H1 (cell line): Measurements from ENCODE around the gene SPIB. TPM values are rescaled to one million over a fixed set of nuclear protein-coding genes. Genes with fewer than 3 reads are reported as not detected.

Experiments used
- CTCF ChIA-PET: fragments of 300-600 bp; sonication (Branson Sonifier 250); formaldehyde crosslinking; loops from one replicate; lab custom pipeline; 2021; ENCODE audit not compliant: partially characterized antibody; lab: Charles Lee
- POLR2A ChIA-PET: fragments of 300-600 bp; sonication (Branson Sonifier 250); formaldehyde crosslinking; loops from one replicate; lab custom pipeline; 2021; ENCODE audit warnings: inconsistent platforms; ENCODE audit not compliant: partially characterized antibody; lab: Charles Lee
- DNase-seq, 2 experiments: peaks; one replicate each; pipeline versions ENCODE4 v3.0.0 to v3.0.0-alpha.2; 2010 to 2022; ENCODE audit warnings: low spot score in 2 of 2, low read depth in 1 of 2, mixed read lengths in 1 of 2
- FAIRE-seq: peaks from 2 replicates; lab custom pipeline; 2011; peaks lifted over from hg19 to GRCh38; lab: Jason Lieb, UNC
- H2AFZ ChIP-seq: 2 replicates; pipeline ENCODE4 v1.8.1; 2012; ENCODE audit warnings: low read length, inconsistent platforms
- H2AK5ac ChIP-seq: 2 replicates; pipeline ENCODE4 v1.6.1; 2013; ENCODE audit warnings: low read depth, low read length
- H2BK120ac ChIP-seq: replicated peaks from 2 replicates; pipeline ENCODE3; 2013; ENCODE audit warnings: low read depth, low read length, inconsistent platforms
- H2BK12ac ChIP-seq: 2 replicates; pipeline ENCODE4 v1.6.1; 2013; ENCODE audit warnings: low read depth, low read length
- H2BK15ac ChIP-seq: 2 replicates; pipeline ENCODE4 v1.6.1; 2013; ENCODE audit warnings: low read length
- H2BK20ac ChIP-seq: 2 replicates; pipeline ENCODE4 v1.6.1; 2013; ENCODE audit warnings: low read length
- H2BK5ac ChIP-seq: 2 replicates; pipeline ENCODE4 v1.6.1; 2013; ENCODE audit warnings: low read depth, low read length
- H3K14ac ChIP-seq: 2 replicates; pipeline ENCODE4 v1.6.1; 2013; ENCODE audit warnings: inconsistent platforms; ENCODE audit not compliant: insufficient read length
- H3K18ac ChIP-seq: 2 replicates; pipeline ENCODE4 v1.6.1; 2013; ENCODE audit warnings: low read length; ENCODE audit errors: extremely low read depth
- H3K23ac ChIP-seq: 2 replicates; pipeline ENCODE4 v1.6.1; 2013; ENCODE audit warnings: inconsistent platforms; ENCODE audit not compliant: insufficient read length
- H3K23me2 ChIP-seq: 2 replicates; pipeline ENCODE4 v1.6.1; 2013; ENCODE audit warnings: low read depth, low read length
- H3K27ac ChIP-seq: 2 replicates; pipeline ENCODE4 v1.6.1; 2011; ENCODE audit warnings: low read depth, low read length, inconsistent platforms
- H3K27me3 ChIP-seq, 4 experiments: replicated peaks in 1 of 4; 1 replicate in 1 of 4; 2 replicates in 3 of 4; pipeline versions ENCODE4 v1.6.1 to v1.8.1; 2011 to 2013; ENCODE audit warnings: low read length in 3 of 4, mild to moderate bottlenecking in 3 of 4, inconsistent platforms in 2 of 4, mixed read lengths in 2 of 4, moderate library complexity in 1 of 4; ENCODE audit not compliant: control insufficient read depth in 3 of 4, insufficient read depth in 3 of 4; ENCODE audit errors: extremely low read depth in 1 of 4
- H3K36me3 ChIP-seq, 4 experiments: 2 replicates each; pipeline versions ENCODE4 v1.6.1 to v1.8.1; 2011 to 2013; ENCODE audit warnings: mild to moderate bottlenecking in 4 of 4, low read length in 3 of 4, moderate library complexity in 2 of 4, control low read depth in 1 of 4, inconsistent platforms in 1 of 4; ENCODE audit not compliant: insufficient read depth in 4 of 4, control insufficient read depth in 2 of 4
- H3K4ac ChIP-seq: replicated peaks from 2 replicates; pipeline ENCODE3; 2013; ENCODE audit warnings: low read length, low read depth, mixed read lengths, inconsistent platforms; ENCODE audit not compliant: insufficient read length
- H3K4me1 ChIP-seq, 4 experiments: replicated peaks in 1 of 4; 1 replicate in 1 of 4; 2 replicates in 3 of 4; pipeline versions ENCODE4 v1.6.1 to v1.8.1; 2011 to 2013; ENCODE audit warnings: low read length in 3 of 4, inconsistent platforms in 2 of 4, mixed read lengths in 1 of 4; ENCODE audit not compliant: insufficient read depth in 4 of 4, control insufficient read depth in 3 of 4
- H3K4me2 ChIP-seq, 2 experiments: 2 replicates each; pipeline versions ENCODE4 v1.6.1 to v1.8.1; 2011 to 2013; ENCODE audit warnings: low read depth in 2 of 2, low read length in 2 of 2, control low read depth in 1 of 2, inconsistent platforms in 1 of 2, mild to moderate bottlenecking in 1 of 2; ENCODE audit not compliant: insufficient read depth in 1 of 2
- H3K4me3 ChIP-seq, 4 experiments: fragments of 200-600, 300-600 bp in 1 of 4; sonication (generic), shearing (Covaris generic), sonication (Bioruptor Twin) in 1 of 4; 2 replicates each; pipeline versions ENCODE4 v1.5.1 to v1.8.1; 2011 to 2016; ENCODE audit warnings: low read length in 4 of 4, low read depth in 3 of 4, control low read depth in 2 of 4, inconsistent platforms in 2 of 4, mild to moderate bottlenecking in 2 of 4, mixed read lengths in 1 of 4, moderate library complexity in 1 of 4; ENCODE audit not compliant: insufficient read depth in 2 of 4; ENCODE audit errors: extremely low read depth in 1 of 4
- H3K56ac ChIP-seq: replicated peaks from 2 replicates; pipeline ENCODE3; 2013; ENCODE audit warnings: low read depth, mild to moderate bottlenecking, mixed read lengths, low read length, inconsistent platforms; ENCODE audit not compliant: insufficient read length
- H3K79me1 ChIP-seq: 2 replicates; pipeline ENCODE4 v1.6.1; 2013; ENCODE audit warnings: low read depth, low read length, control low read depth
- H3K79me2 ChIP-seq, 2 experiments: 2 replicates each; pipeline versions ENCODE4 v1.6.1 to v1.8.1; 2012 to 2013; ENCODE audit warnings: low read length in 2 of 2, mild to moderate bottlenecking in 2 of 2, inconsistent platforms in 1 of 2; ENCODE audit not compliant: insufficient read depth in 2 of 2, control insufficient read depth in 1 of 2
- H3K9ac ChIP-seq, 4 experiments: replicated peaks in 1 of 4; 1 replicate in 1 of 4; 2 replicates in 3 of 4; pipeline versions ENCODE4 v1.6.1 to v1.8.1; 2011 to 2013; ENCODE audit warnings: low read depth in 3 of 4, low read length in 3 of 4, control low read depth in 2 of 4, mild to moderate bottlenecking in 2 of 4, moderate library complexity in 2 of 4, inconsistent platforms in 1 of 4; ENCODE audit errors: extremely low read depth in 1 of 4
- H3K9me3 ChIP-seq, 2 experiments: 2 replicates each; pipeline versions ENCODE4 v1.6.1 to v1.8.1; 2012 to 2013; ENCODE audit warnings: mild to moderate bottlenecking in 2 of 2, moderate library complexity in 2 of 2, control low read depth in 1 of 2, inconsistent platforms in 1 of 2, low read depth in 1 of 2, low read length in 1 of 2, mixed read lengths in 1 of 2; ENCODE audit not compliant: insufficient read depth in 2 of 2
- H4K20me1 ChIP-seq, 2 experiments: replicated peaks in 1 of 2; 2 replicates each; pipeline versions ENCODE3 to v1.8.1; 2011 to 2013; ENCODE audit warnings: inconsistent platforms in 2 of 2, low read length in 2 of 2, mild to moderate bottlenecking in 1 of 2; ENCODE audit not compliant: insufficient read depth in 2 of 2, control insufficient read depth in 1 of 2
- H4K5ac ChIP-seq: 2 replicates; pipeline ENCODE4 v1.6.1; 2013; ENCODE audit warnings: low read length, low read depth, mixed read lengths, inconsistent platforms; ENCODE audit not compliant: insufficient read length
- H4K8ac ChIP-seq: 2 replicates; pipeline ENCODE4 v1.8.0; 2013; ENCODE audit warnings: mild to moderate bottlenecking, moderate library complexity, low read length, inconsistent platforms; ENCODE audit not compliant: insufficient read depth; ENCODE audit errors: extremely low read depth
- H4K91ac ChIP-seq: replicated peaks from 2 replicates; pipeline ENCODE3; 2013; ENCODE audit warnings: low read length, mixed read lengths, inconsistent platforms; ENCODE audit not compliant: insufficient read length
- ASH2L ChIP-seq: fragments of 200-600, 300-600 bp; sonication (generic); IDR thresholded peaks from one replicate; pipeline ENCODE4 v1.7.1; 2017; ENCODE audit warnings: low read length
- CBX5 ChIP-seq: fragments of 300-800, 300-1000 bp; sonication (generic); IDR thresholded peaks from 2 replicates; pipeline ENCODE4 v1.7.1; 2016; ENCODE audit warnings: antibody characterized with exemption, low read length, low read depth
- CHD1 ChIP-seq: IDR thresholded peaks from 2 replicates; pipeline ENCODE4 v1.6.1; 2012; ENCODE audit warnings: low read depth, low read length, improper control_type of control experiment
- EP300 ChIP-seq, 2 experiments: IDR thresholded peaks; 1 replicate in 1 of 2; 2 replicates in 1 of 2; pipeline ENCODE4 v1.6.1; 2011 to 2012; ENCODE audit warnings: low read depth in 2 of 2, low read length in 2 of 2, mild to moderate bottlenecking in 2 of 2, borderline replicate concordance in 1 of 2, inconsistent platforms in 1 of 2, moderate library complexity in 1 of 2
- EZH2 ChIP-seq: fragments of 200-600 bp; sonication (generic); IDR thresholded peaks from 2 replicates; pipeline ENCODE4 v1.7.1; 2012; ENCODE audit warnings: low read depth, mild to moderate bottlenecking, moderate library complexity, low read length, inconsistent platforms; ENCODE audit not compliant: severe bottlenecking
- JUND ChIP-seq: IDR thresholded peaks from 2 replicates; pipeline ENCODE4 v1.6.1; 2011; ENCODE audit warnings: mild to moderate bottlenecking, improper control_type of control experiment, low read length
- POU5F1 ChIP-seq: IDR thresholded peaks from 2 replicates; pipeline ENCODE4 v1.6.1; 2011; ENCODE audit warnings: low read depth, mild to moderate bottlenecking, low read length, moderate library complexity
- SIN3A ChIP-seq, 2 experiments: IDR thresholded peaks in 1 of 2; conservative IDR thresholded peaks in 1 of 2; 2 replicates each; pipeline ENCODE4 v1.6.1; 2011 to 2012; ENCODE audit warnings: low read length in 2 of 2, improper control_type of control experiment in 1 of 2, low read depth in 1 of 2, mild to moderate bottlenecking in 1 of 2
- SP2 ChIP-seq: IDR thresholded peaks from 2 replicates; pipeline ENCODE4 v1.6.1; 2012; ENCODE audit warnings: mild to moderate bottlenecking, low read length, inconsistent platforms
- SRF ChIP-seq: IDR thresholded peaks from 2 replicates; pipeline ENCODE4 v1.6.1; 2011; ENCODE audit warnings: mild to moderate bottlenecking, low read depth, low read length, moderate library complexity
- YY1 ChIP-seq: IDR thresholded peaks from 2 replicates; pipeline ENCODE4 v1.6.1; 2011; ENCODE audit warnings: low read depth, mild to moderate bottlenecking, low read length
- WGBS, 2 experiments: shearing (Covaris generic) in 1 of 2; methylation state at CpG; one replicate each; pipeline versions ENCODE4 v1.1.6 to v1.1.7; 2013 to 2015; ENCODE audit warnings: low lambda C conversion rate in 2 of 2, mixed read lengths in 2 of 2, inconsistent platforms in 1 of 2, low coverage in 1 of 2, missing lambda C conversion rate in 1 of 2; ENCODE audit not compliant: insufficient replicate concordance in 2 of 2, insufficient coverage in 1 of 2, insufficient read length in 1 of 2; ENCODE audit errors: extremely low coverage in 1 of 2, missing lambda C conversion rate in 1 of 2; 5-methylcytosine and 5-hydroxymethylcytosine counted together
- polyA plus RNA-seq, 7 experiments: library from polyadenylated mRNA; depleted of rRNA in 3 of 7; stranded (reverse) in 5 of 7; unstranded in 2 of 7; fragments of >200 nt in 5 of 7; fragments of 200-250 nt in 2 of 7; gene quantifications; 1 replicate in 5 of 7; 2 replicates in 1 of 7; 4 replicates in 1 of 7; pipeline versions ENCODE4 v1.2.1 to v1.2.3, GENCODE V29; 2011 to 2013; ENCODE audit warnings: missing spikeins in 2 of 7, mixed read lengths in 2 of 7
- total RNA-seq: library from RNA; stranded (reverse); fragmentation: NEBNext Ultra II Directional; extraction: Animal tissue kit (Norgen Biotek cat#: 25700); gene quantifications from 2 replicates; pipeline ENCODE4 v1.2.1, GENCODE V29; 2021
- TF ChIP-seq, protein P1 (sequence below): IDR thresholded peaks from 2 replicates; pipeline ENCODE4 v1.6.1; 2012; ENCODE audit warnings: inconsistent platforms
- TF ChIP-seq, protein P2 (sequence below): IDR thresholded peaks from 2 replicates; pipeline ENCODE4 v1.6.1; 2011; ENCODE audit warnings: low read depth, mild to moderate bottlenecking, low read length; ENCODE audit not compliant: insufficient read depth

SPIB gene
- total and polyA plus RNA-seq, 2 of the 8 experiments (the other 6 are each of a cell fraction or from before 2014, with no cell fraction given): 11.1 to 17.4 TPM

DNA sequence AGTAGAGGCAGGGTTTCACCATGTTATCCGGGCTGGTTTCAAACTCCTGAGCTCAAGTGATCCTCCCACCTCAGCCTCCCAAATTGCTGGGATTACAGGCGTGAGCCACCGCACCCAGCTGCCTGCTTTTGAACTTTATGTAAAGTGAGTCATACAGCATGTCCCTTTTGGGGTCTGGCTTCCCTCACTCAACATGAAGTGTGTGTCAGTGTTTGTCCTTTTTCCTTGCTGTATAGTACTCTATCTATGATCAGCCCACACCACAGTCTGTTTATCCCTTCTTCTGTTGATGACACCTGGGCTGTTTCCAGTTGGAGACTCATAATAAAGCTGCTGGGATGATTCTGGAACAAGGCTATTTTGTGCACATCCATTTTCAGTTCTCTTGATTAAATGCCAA is 2.1 kb downstream of the SPIB start:
- Histone ChIP-seq H3K27me3 (peaks cover 0 to 2% (median 0%) of the 10 kb centered on the region in 4 experiments; a peak in 1 of 7 replicates), H2AFZ (no peak overlapping the region), H3K56ac (no peak overlapping the region), H3K79me1 (peaks cover 2% of the 10 kb centered on the region; the same call in 1 of the 2 replicates), H2BK15ac (no peak overlapping the region), H3K9me3 (no peaks in the 10 kb centered on the region), H3K14ac (no peak overlapping the region), H3K4me1 (peaks cover 0 to 19% (median 11%) of the 10 kb centered on the region in 4 experiments; a peak in 6 of 7 replicates), H2BK5ac (no peak overlapping the region), H3K23me2 (peaks cover 12% of the 10 kb centered on the region; the same call in 1 of the 2 replicates), H2AK5ac (no peak overlapping the region), H3K36me3 (no peaks in the 10 kb centered on the region), H2BK12ac (no peak overlapping the region), H4K20me1 (peaks cover 0 to 2% of the 10 kb centered on the region in 2 experiments), H3K4me3 (no peak overlapping the region), H3K9ac (no peak overlapping the region), H3K4me2 (no peak overlapping the region), H4K91ac (no peak overlapping the region), H2BK120ac (no peak overlapping the region), H3K27ac (no peak overlapping the region), H3K23ac (no peak overlapping the region), H3K18ac (no peak overlapping the region), H3K4ac (no peak overlapping the region), H3K79me2 (no peaks in the 10 kb centered on the region), H4K5ac (no peak overlapping the region), H4K8ac (no peak overlapping the region), H2BK20ac (no peak overlapping the region)
- FAIRE-seq (no peak), DNase-seq (no peak)
- ChIA-PET CTCF (interaction anchor here (1.1 to 1.9 kb wide), 5 partner anchors 10 to 63 kb away, joined by 3 to 8 read pairs (median 3); no protein-coding TSS in a partner anchor), POLR2A (interaction anchor here (0.8 to 2.8 kb wide), 4 partner anchors 9 to 88 kb away, joined by 3 to 16 read pairs (median 4); no protein-coding TSS in a partner anchor)
- WGBS, 2 experiments: 66% methylated on average over 3 of the region's 3 CpGs; no CpG with 5 or more reads in 1 of the 2 experiments
- TF ChIP-seq YY1: no peak
- no peak for TF ChIP-seq CBX5
- TF ChIP-seq SP2: no peak
- no peak for TF ChIP-seq CHD1
- no peak for TF ChIP-seq POU5F1
- no peak for TF ChIP-seq JUND
- TF ChIP-seq, protein P1, sequence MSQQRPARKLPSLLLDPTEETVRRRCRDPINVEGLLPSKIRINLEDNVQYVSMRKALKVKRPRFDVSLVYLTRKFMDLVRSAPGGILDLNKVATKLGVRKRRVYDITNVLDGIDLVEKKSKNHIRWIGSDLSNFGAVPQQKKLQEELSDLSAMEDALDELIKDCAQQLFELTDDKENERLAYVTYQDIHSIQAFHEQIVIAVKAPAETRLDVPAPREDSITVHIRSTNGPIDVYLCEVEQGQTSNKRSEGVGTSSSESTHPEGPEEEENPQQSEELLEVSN: no peak
- TF ChIP-seq EZH2: no peak
- no peak for TF ChIP-seq ASH2L
- TF ChIP-seq SRF: no peak
- TF ChIP-seq SIN3A (conservative IDR thresholded peaks at IDR 0.05 in 1 of 2, IDR thresholded peaks at IDR 0.05 in 1 of 2; ENCODE audit: low read depth in 1 of 2, low read length in 2 of 2): no peak
- no peak for TF ChIP-seq EP300 (IDR thresholded peaks at IDR 0.05; ENCODE audit: borderline replicate concordance in 1 of 2, low read depth in 2 of 2, low read length in 2 of 2)
- TF ChIP-seq, protein P2, sequence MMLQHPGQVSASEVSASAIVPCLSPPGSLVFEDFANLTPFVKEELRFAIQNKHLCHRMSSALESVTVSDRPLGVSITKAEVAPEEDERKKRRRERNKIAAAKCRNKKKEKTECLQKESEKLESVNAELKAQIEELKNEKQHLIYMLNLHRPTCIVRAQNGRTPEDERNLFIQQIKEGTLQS: no peak
